ENCODE data around the gene RSPH10B2.
"Not testable (repeated sequence)": the region's sequence is repeated elsewhere in the genome, so short reads cannot be mapped to it uniquely, and the experiment has no call there.

RSPH10B2 gene

GRCh38 chr7:6789353-6789752 is 35.5 kb downstream of the RSPH10B2 start:
- not testable (repeated sequence) for DNase-seq (ENCODE audit: low read depth in 4 of 4, low spot score in 1 of 4)

- not testable (repeated sequence) for DNase-seq (ENCODE audit: low read depth in 4 of 4, low spot score in 1 of 4)
Measured at GRCh38 chr7:6792113-6792872, 38.4 kb downstream of the RSPH10B2 start.

DNA sequence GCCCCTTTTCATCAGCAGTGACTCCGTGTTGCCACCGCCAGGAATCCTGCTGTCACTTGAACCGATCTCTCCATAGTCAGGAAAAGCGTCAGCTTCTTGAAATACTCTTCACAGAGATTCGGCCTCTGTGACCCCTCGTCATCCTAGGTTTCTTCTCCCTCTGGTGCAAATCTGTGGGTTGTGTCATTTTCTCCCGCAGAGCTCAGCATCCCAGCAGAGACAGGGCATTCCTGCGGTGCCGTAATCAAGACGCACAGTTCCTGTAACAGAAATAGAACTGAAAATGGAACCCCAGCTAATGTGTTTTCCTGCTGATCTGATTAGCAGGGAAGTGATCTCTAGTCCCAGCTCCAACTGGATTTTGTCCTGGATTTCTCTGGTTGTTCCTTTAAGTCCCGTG is 40.4 kb downstream of the RSPH10B2 start:
- not testable (repeated sequence) for DNase-seq (ENCODE audit: low read depth in 4 of 4, low spot score in 1 of 4)

- not testable (repeated sequence) for DNase-seq (ENCODE audit: low read depth in 4 of 4, low spot score in 1 of 4)
Measured at GRCh38 chr7:6797218-6797617, 43.3 kb downstream of the RSPH10B2 start.

GRCh38 chr7:6798047-6798446 is 44.1 kb downstream of the RSPH10B2 start:
- DNase-seq (ENCODE audit: low read depth in 4 of 4, low spot score in 1 of 4) = not testable (repeated sequence)

DNA sequence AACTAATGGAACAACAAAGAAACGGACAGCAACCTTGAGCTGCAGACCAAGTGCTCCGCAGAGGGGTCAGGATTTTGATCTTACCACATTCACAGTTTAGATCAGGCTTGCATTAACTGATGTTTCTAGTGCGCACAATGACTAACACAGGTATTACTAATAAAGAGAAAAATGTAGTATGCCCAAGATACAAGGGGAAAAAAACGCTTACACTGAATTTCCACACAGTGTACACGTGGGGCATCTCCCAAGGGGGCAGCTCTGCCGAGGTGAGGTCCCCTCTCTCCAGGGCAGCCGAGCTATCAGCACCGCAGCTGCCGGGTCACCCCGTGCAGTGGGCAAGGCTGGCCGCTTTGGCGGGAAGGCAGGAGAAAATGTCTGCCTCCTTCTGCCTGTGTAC is 46.0 kb downstream of the RSPH10B2 start:
- DNase-seq (ENCODE audit: low read depth in 4 of 4, low spot score in 1 of 4) = not testable (repeated sequence)

- DNase-seq (ENCODE audit: low read depth in 4 of 4, low spot score in 1 of 4) = not testable (repeated sequence)
Measured at GRCh38 chr7:6800331-6800730, 46.4 kb downstream of the RSPH10B2 start.

DNA sequence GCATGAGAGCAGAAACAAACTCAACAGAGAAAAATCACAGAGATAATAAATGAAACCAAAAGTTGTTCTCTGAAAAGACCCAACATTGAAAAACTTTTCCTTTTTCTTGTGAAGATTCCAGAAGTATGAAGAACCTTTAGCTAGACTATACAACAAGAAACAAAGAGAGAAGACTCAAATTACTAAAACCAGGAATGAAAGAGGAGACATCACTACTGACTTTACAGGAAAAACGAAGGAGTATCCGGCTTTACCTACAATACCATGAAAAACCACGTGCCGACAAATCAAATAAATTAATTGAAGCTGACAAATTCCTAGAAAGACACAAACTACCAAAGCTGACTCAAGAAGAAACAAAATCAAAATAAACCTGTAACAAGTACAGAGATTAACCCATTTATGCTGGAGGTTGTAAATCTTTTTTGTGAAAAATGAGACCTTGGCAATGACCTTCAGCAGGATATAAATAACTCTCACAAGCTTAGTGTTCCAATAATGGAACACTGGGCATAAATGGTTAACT is 53.6 kb downstream of the RSPH10B2 start:
- DNase-seq (ENCODE audit: low read depth in 4 of 4, low spot score in 1 of 4) = not testable (repeated sequence)

- DNase-seq (ENCODE audit: low read depth in 4 of 4, low spot score in 1 of 4) = not testable (repeated sequence)
Measured at GRCh38 chr7:6807959-6808358, 54.1 kb downstream of the RSPH10B2 start.

GRCh38 chr7:6813011-6813410 is 59.1 kb downstream of the RSPH10B2 start:
- DNase-seq (ENCODE audit: low read depth in 4 of 4, low spot score in 1 of 4) = not testable (repeated sequence)

GRCh38 chr7:6815470-6815869 is 61.6 kb downstream of the RSPH10B2 start:
- DNase-seq (ENCODE audit: low read depth in 4 of 4, low spot score in 1 of 4) = not testable (repeated sequence)

- DNase-seq (ENCODE audit: low read depth in 4 of 4, low spot score in 1 of 4) = not testable (repeated sequence)
Measured at GRCh38 chr7:6821622-6822021, 67.7 kb downstream of the RSPH10B2 start.

GRCh38 chr7:6825236-6826125 is 71.6 kb downstream of the RSPH10B2 start:
- not testable (repeated sequence) for DNase-seq (ENCODE audit: low read depth in 4 of 4, low spot score in 1 of 4)

GRCh38 chr7:6826151-6826550 is 72.2 kb downstream of the RSPH10B2 start, which contains the start of gene CCZ1B:
CCZ1B (minus strand) TSS chr7:6826275; CDS start chr7:6826197, 78 bp downstream.
- DNase-seq (ENCODE audit: low read depth in 4 of 4, low spot score in 1 of 4) = peak; percentile 67 to 75 (median 69)

DNA sequence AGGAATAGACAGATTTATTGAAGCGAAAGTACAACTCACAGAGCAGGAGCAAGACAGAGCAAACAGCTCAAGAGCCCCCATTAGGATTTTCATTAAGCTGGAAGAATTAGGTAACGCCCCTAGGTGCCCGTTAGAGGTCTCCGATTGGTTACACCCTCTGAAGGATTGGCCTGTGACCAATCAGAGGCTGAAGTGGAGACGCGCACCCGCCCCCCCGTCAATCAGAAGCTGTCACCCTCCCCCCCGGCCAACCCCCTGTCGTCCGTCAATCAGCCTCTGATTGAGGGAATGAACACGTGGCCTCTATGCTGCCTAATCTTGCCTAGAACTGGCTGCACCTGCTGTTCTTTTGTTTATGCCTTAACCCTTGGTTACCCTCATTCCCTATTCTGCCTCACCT is 73.3 kb downstream of the RSPH10B2 start:
- DNase-seq (ENCODE audit: low read depth in 4 of 4, low spot score in 1 of 4) = not testable (repeated sequence)

DNA sequence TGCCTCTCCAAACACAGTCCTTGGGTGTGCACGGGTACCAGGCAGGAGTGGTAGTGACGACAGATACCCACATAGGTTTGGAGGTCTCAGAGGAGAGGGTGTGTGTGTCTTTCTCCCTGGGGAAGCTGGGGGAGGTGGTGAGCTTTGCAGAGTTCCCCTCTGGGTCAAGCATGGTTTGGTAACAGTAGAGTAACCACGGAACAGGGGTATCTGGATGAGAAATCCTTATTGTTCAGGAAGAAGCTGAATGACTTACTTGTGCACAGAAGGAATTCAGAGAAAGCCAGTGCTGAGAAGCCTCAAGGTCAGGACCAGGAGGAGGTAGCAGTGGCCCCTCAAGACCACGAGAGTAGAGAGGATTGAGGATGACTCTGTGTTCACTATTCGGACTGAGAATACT is 75.7 kb downstream of the RSPH10B2 start:
- not testable (repeated sequence) for DNase-seq (ENCODE audit: low read depth in 4 of 4, low spot score in 1 of 4)

DNA sequence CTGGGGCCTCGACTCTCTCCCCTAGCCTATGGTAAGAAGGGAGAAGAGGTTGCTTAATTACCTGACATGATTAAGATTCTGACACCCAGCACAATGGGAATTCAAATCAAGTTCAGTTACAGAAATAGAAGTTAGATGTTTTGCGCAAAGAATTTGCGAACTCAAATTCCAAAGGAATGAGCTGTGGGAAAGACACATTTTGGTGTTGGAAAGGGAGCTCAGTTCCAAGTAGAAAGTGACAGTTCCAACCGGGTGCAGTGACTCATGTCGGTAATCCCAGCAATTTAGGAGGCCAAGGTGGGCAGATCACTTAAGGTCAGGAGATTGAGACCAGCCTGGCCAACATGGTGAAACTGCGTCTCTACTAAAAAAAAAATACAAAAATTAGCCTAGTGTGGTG is 76.1 kb downstream of the RSPH10B2 start:
- DNase-seq (ENCODE audit: low read depth in 4 of 4, low spot score in 1 of 4) = not testable (repeated sequence)

- DNase-seq (ENCODE audit: low read depth in 4 of 4, low spot score in 1 of 4) = no peak
Measured at GRCh38 chr7:6831018-6831725, 77.3 kb downstream of the RSPH10B2 start.

- DNase-seq (ENCODE audit: low read depth in 4 of 4, low spot score in 1 of 4) = no peak
Measured at GRCh38 chr7:6833636-6834035, 79.7 kb downstream of the RSPH10B2 start.

DNA sequence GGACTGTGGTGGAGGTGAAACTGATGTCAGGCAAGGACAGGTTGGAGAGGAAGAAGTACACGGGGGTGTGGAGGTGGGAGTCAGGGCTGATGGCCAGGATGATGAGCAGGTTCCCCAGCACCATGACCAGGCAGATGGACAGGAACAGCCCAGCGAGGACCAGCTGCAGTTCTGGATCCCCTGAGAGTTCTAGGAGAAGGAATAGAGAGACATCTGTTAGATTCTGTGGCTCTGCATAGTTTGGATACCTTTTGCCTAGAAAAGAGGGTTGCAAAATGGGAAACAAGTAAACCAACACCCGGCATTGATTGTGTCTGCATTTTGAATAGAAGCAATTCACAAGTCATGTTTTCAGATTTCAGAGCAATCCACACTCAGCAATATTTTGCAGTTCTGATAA is 81.6 kb downstream of the RSPH10B2 start:
- DNase-seq (ENCODE audit: low read depth in 4 of 4, low spot score in 1 of 4) = not testable (repeated sequence)

DNA sequence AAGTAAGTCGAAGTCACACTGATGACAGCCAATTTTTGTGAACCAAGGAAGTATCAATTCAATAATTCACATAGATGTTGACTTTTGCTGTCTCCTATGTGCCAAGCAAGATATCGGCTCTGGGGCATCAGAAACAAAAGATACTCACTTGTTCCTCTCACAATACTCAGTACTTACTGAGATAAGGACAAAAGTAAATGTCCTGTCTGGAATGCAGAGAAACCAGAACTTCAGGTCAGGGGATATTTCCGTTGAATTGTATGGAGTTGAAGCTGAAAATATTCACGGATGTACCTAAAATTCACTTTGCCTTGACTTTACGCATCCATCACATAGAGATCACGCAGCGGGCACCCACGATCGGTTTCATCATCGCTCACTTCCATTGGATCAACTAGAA is 83.2 kb downstream of the RSPH10B2 start:
- not testable (repeated sequence) for DNase-seq (ENCODE audit: low read depth in 4 of 4, low spot score in 1 of 4)
